GM12892 (cell line): ENCODE measurements around the gene TM7SF3.

ENCODE experiments used
- POLR2A ChIP-seq: IDR thresholded peaks from 2 replicates; pipeline ENCODE4 v1.6.1; 2011; ENCODE audit warnings: low read depth, low read length, control low read depth
- POLR2AphosphoS5 ChIP-seq: IDR thresholded peaks from 2 replicates; pipeline ENCODE4 v1.6.1; 2011; ENCODE audit warnings: low read depth, low read length, control low read depth
- TAF1 ChIP-seq: IDR thresholded peaks from 2 replicates; pipeline ENCODE4 v1.6.1; 2011; ENCODE audit warnings: low read depth, mild to moderate bottlenecking, control low read depth, low read length, borderline replicate concordance

DNA sequence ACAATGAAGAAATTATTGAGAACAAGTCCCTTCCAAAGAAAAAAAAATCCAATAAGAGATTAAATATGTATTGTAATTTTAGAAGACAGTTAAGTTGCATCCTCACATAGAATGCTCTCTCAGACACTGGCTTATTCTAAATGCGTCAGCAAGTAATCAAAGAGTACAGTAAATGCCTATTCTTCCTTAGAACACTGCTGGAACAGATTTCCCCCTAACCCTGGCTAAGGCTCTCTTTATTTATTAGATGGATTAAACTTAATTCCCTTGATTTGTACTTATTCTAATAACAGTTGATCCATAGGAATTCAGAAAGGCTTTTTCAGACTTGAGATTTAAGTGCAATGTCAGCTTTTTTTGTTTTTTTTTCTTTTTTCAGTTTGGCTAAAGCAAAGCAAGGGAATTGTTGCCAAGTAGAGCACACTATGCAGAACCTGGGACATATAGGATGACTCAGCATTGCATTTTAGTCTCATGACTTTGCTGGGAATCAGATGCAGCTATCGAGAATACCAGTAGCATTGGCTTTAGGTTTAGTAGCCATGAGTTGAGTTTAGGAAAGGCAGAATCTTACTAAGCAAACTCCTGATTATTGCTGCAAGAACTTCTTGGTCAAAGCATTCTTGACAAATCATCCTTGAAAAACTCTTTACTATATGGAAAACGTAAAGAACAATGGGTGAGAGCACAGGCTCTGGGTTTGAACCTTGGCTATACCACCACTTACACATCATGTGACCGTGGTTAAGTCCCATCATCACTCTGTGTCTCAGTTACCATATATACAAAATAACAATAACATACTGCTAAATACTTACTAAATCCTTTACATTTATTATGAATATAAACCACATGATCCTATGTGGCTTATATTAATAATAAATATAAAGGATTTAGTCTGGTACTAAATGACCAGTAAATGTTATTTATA lies 34.9 kb upstream of the TM7SF3 start:
- TF ChIP-seq POLR2A (no peak), POLR2AphosphoS5 (no peak), TAF1 (no peak)
